Fibroblast of the aortic adventitia (primary cell): ENCODE data around the gene PLA2G2F. TPM values are rescaled to one million over a fixed set of nuclear protein-coding genes. Genes with fewer than 3 reads are reported as not detected.

Experiments used
- DNase-seq: peaks from one replicate; pipeline ENCODE4 v3.0.0-alpha.2; 2010; ENCODE audit warnings: low read depth
- H3K4me3 ChIP-seq: 2 replicates; pipeline ENCODE4 v1.5.1; 2011; ENCODE audit warnings: low read depth, mild to moderate bottlenecking, control low read depth, low read length, moderate library complexity
- total RNA-seq: library from RNA; depleted of rRNA; stranded (reverse); fragments of >200 nt; gene quantifications from 2 replicates; pipeline ENCODE4 v1.2.3, GENCODE V29; 2012; ENCODE audit warnings: low replicate concordance
- TF ChIP-seq, protein P1 (sequence below): IDR thresholded peaks from 2 replicates; pipeline ENCODE4 v1.5.1; 2011; ENCODE audit warnings: mild to moderate bottlenecking, low read length, control low read depth, inconsistent platforms; ENCODE audit not compliant: insufficient read depth

Gene PLA2G2F
- total RNA-seq, 1 donor: not detected

GRCh38 chr1:20184481-20184900 is 45.4 kb downstream of the PLA2G2F start:
- DNase-seq: no peak
- TF ChIP-seq, protein P1, sequence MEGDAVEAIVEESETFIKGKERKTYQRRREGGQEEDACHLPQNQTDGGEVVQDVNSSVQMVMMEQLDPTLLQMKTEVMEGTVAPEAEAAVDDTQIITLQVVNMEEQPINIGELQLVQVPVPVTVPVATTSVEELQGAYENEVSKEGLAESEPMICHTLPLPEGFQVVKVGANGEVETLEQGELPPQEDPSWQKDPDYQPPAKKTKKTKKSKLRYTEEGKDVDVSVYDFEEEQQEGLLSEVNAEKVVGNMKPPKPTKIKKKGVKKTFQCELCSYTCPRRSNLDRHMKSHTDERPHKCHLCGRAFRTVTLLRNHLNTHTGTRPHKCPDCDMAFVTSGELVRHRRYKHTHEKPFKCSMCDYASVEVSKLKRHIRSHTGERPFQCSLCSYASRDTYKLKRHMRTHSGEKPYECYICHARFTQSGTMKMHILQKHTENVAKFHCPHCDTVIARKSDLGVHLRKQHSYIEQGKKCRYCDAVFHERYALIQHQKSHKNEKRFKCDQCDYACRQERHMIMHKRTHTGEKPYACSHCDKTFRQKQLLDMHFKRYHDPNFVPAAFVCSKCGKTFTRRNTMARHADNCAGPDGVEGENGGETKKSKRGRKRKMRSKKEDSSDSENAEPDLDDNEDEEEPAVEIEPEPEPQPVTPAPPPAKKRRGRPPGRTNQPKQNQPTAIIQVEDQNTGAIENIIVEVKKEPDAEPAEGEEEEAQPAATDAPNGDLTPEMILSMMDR: no peak
- H3K4me3 ChIP-seq: no peak overlapping the region

- H3K4me3 ChIP-seq: no peak overlapping the region
- TF ChIP-seq, protein P1: no peak
- no peak for DNase-seq
Measured at GRCh38 chr1:20184997-20185833, 46.1 kb downstream of the PLA2G2F start.

DNA sequence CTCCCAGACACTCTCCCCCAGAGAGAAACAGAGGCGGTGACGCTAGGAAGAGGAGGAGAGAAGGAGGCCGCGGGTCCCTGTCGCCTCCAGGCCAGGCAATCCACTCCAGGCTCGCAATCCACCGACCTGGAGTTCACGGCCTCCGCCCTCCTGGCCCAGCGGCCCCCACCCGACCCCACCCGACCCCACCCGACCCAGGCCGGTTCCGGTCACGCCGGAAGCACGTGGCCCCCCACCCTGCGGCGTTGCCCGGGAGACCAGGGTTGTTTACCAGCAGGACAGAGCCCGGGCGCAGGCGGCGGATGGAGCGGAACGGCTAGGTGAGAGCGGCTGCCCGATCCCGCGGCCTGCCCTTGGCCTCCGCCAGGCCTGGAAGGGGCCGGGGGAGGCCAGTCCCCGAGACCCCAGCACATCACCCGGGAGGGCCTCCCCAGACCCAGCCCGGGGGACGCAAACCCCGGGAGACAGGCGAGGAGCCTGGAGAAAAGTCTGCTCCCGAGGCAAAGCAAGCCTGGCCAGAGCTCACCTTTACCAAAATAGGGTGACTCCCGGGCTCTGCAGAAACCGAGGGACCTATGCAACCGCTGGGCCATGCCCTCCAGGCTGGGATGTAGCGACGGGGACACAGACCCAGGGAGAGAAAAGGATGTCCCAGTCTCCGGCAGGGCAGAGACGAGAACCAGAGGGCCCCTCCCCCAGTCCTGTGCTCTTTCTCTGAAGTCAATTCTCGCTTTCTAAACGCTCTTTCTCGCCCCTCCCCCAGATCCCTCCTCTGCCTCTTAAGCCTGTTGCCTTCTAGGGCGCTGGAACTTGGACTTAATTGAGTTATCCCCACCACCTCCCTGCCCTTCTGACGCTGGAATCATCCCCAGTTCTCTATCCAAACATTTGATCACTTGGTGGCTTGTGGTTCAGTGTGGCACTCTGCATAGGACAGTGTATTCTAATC is 47.0 kb downstream of the PLA2G2F start, which contains the start of the genes PLA2G2C and UBXN10:
Gene PLA2G2C (minus strand): TSS at position 685 of the 949 bp plus-strand sequence. CDS start 9,155 bp downstream, outside the sequence.
Gene UBXN10 (plus strand): TSS at position 263 of the 949 bp plus-strand sequence. CDS start 4,466 bp downstream, outside the sequence.
- TF ChIP-seq, protein P1: no peak
- no peak for DNase-seq
- no peak within 1 kb of the TSS for H3K4me3 ChIP-seq

- TF ChIP-seq, protein P1: no peak
- DNase-seq: no peak
- no peak overlapping the region for H3K4me3 ChIP-seq
Measured at GRCh38 chr1:20187103-20187812, 48.1 kb downstream of the PLA2G2F start.

DNA sequence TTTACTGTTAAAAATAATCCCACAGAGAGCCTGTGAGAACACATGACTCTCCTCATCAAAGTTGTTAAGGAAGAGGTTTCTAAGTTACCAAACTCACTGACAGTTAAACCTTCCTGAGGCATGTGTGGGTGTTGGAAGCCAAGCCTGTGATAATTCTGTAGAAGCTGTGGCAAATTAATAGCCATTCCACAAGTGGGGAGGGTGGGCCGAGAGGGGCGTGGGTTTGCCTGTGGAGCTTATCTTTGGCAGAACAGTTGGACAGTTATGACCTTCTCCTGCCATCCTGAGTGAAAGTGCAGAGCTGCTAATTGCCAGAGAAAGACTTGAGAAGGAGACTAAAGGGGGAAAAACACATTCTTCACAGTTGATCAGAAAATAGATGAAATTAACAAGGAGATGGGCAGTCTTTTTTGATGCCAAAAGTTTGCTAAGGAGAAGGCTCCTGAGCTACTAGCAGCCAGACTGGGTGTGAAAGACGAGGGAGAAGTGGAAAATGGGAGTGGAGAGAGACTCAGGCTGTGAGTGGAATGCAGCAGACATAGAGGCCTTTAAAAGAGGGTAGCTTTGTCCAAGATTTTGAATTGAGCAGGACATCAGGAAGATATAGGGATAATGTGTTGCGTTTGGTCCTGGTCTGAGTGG is 48.8 kb downstream of the PLA2G2F start:
- no peak overlapping the region for H3K4me3 ChIP-seq
- no peak for DNase-seq
- TF ChIP-seq, protein P1: no peak

- TF ChIP-seq, protein P1: no peak
- no peak overlapping the region for H3K4me3 ChIP-seq
- no peak for DNase-seq
Measured at GRCh38 chr1:20188455-20188817, 49.3 kb downstream of the PLA2G2F start.
